ENCODE data around the gene PRPF40A.

DNA sequence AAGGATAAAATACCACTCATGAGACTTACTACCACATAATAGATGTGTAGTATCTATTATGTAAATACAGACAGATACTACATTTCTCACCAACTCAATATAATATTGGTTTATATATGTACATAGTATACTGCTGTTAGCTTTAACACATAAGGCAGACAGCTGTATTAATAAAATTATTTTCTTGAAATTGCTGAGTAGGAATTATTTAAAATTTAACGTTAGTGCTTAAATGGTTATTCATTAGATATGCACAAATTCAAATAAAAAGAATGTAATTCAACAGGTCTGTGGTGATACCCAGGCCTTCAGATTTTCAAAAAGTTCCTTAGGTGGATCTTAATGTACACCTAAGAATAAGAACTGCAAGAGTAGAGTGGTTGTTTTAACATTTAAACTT lies 59.0 kb downstream of the PRPF40A start:
- no peak for TF ChIP-seq CTCF (IDR thresholded peaks at IDR 0.05)
- no peak for TF ChIP-seq POLR2AphosphoS5 (IDR thresholded peaks at IDR 0.05)
